HG02642 (cell line): ENCODE results near the gene RCN1.
"Not testable (repeated sequence)": the region's sequence is repeated elsewhere in the genome, so short reads cannot be mapped to it uniquely, and the experiment has no call there.

Source experiments
- ATAC-seq: cut with Tn5 transposase; IDR thresholded peaks from one replicate; pipeline ENCODE4 v1.9.1; 2021; ENCODE audit warnings: mild to moderate bottlenecking; ENCODE audit not compliant: unreplicated experiment, poor library complexity

Gene RCN1

GRCh38 chr11:32108576-32108975 lies 17.7 kb downstream of the RCN1 start:
- no peak for ATAC-seq

- ATAC-seq, result no peak
Observed at GRCh38 chr11:32109138-32109537, 18.3 kb downstream of the RCN1 start.

- no peak for ATAC-seq
Observed at GRCh38 chr11:32109592-32109991, 18.7 kb downstream of the RCN1 start.

DNA sequence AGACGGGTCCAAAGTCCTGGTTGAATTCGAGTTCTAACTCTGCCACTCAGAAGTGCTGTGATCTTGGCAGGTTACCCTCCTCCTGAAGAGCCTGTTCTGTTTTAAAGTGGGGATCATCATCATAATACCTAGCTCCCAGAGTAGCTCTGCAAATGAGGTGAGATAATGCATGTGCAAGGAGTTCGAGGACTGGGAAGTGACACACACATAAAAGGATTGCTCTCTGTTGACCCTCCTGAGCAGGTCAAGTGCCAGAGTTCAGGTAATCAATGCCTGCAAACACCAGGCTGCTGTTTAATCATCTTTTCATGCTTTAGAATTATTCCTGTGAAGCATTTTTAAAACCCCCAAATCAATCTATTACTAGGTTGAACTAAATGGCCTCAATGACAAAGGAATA lies 19.9 kb downstream of the RCN1 start:
- no peak for ATAC-seq

GRCh38 chr11:32113200-32113919 lies 22.5 kb downstream of the RCN1 start:
- ATAC-seq, result no peak

GRCh38 chr11:32113920-32114203 lies 23.0 kb downstream of the RCN1 start:
- ATAC-seq, result no peak

DNA sequence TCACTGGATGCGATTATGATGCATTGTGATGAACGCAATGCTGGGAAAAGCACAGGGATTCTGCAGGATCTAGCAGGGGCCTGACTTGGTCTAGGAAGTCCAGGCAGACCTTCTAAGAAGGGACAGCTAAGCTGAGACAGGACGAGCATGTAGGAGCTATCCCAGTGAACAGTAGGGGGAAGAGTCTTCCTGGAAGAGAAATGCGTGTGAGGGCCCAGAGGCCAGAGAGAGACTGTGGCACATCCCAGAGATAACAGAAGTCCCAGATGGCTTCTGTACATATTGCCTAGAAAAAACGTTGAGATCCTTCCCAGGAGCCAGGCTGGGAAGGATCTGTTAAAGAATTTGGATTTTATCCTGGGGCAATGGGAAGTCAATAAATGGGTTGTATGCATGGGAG lies 24.6 kb downstream of the RCN1 start:
- ATAC-seq, result no peak

DNA sequence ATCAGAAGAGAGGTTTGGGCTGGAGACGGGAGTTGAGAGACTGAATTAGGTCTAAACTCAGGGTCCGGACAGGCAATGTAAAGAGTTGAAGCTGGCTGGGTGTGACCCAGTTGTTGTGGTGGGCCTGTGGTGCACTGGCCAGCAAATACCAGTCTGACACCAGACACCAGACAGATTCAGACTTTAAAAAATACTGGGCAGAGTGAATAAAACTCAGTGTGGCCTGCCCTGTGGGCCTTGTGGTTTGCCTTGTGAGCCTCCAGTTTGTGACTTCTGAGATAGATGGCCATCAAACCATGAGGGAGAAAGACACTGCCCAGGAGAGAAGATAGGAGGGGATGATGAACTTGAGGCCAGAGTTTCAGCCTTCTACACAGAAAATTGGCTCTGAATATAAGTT lies 25.8 kb downstream of the RCN1 start:
- ATAC-seq, result no peak

DNA sequence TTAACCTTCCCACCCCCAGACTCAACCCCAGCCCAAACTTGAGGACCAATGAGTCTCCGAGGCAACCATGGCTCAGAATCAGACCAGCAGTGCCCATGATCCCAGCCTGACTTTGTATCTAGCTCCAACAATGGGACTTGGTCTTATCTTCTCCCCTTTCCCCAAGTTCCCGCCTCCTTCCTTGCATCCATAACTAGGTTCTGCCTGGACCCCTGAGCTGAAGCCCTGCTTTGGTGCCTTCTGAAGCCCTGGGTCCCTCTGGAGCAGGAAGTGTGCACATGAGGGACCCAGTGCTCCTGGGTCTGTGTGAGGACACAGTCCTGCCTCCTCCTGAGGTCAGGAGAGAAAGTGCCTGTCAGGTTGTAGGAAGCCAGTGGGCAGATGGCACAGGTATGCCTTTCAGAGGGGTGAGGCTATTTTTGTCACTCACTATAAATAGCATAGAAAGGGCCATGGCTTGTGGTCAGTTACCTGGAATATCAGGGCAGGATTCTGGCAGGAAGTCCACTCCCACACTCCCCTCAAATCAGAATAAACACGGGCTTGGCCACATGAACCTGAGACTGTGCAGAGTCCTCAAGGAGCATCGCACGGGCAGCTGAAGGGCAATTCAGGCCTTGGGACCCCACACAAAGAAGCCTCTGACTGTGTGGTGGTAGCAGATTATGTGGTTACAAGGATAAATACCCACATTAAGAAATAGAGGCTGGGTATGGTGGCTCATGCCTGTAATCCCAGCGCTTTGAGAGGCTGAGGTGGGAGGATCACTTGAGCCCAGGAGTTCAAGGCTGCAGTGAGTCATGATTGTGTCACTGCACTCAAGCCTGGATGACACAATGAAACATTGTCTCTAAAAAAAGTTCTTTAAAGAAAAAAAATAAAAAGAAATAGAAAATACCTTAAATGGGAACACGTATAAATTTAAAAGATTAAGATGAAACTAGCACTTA lies 27.4 kb downstream of the RCN1 start:
- no peak for ATAC-seq

- ATAC-seq, result not testable (repeated sequence)
Observed at GRCh38 chr11:32119139-32119538, 28.3 kb downstream of the RCN1 start.

- peak; percentile 53 for ATAC-seq
Observed at GRCh38 chr11:32121012-32121411, 30.1 kb downstream of the RCN1 start.

DNA sequence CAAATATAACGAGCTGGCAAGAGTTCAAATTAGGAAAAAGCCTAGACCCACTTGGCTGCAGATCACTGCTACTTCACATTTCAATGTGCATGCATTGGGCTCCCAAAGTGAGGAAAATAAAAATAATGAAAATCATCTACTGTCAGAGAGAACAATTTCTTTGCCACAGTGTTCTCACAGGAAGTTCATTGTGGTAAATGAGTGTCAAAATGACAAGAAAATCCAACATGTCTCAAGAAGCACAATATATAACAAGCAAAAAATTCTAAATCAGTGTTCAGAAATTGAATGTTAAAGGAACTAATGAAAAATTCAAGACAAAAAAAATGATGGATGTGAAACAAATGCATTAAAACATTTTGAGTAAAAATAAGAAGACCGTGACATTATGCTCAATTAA lies 31.3 kb downstream of the RCN1 start:
- ATAC-seq, result no peak

DNA sequence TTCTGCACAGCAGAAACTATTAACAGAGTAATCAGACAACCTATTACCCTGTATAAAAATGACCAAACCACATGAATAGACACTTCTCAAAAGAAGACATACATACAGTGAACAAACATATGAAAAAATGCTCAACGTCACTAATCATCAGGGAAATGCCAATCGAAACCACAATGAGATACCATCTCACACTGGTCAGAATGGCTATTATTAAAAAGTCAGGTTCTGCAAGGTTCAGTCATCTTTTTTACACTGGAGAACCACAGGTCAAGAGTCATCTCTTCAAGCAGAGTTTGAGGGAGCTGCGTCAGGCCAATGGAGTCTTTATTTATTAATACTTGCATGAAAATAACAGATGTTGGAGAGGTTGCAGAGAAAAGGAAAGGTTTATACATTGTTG lies 40.4 kb downstream of the RCN1 start:
- ATAC-seq, result no peak

DNA sequence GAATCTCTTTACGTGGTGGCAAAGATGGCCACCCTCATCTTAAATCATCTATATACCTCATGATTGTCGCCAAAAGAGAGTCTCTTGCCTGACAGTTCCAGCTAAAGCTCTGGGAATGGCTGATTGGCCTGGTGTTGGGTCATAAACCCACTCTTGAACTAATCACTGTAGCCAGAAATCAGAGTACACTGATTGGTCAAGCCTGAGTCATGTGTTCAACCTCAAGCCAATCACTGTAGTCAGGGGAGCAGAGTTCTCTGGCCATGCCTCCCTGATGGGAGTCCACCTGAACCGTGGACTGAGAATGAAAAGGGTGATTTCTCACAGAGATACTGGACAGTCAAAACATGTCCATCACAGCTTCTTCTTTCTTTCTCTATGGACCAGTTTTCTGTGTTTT lies 45.8 kb downstream of the RCN1 start:
- ATAC-seq, result no peak

DNA sequence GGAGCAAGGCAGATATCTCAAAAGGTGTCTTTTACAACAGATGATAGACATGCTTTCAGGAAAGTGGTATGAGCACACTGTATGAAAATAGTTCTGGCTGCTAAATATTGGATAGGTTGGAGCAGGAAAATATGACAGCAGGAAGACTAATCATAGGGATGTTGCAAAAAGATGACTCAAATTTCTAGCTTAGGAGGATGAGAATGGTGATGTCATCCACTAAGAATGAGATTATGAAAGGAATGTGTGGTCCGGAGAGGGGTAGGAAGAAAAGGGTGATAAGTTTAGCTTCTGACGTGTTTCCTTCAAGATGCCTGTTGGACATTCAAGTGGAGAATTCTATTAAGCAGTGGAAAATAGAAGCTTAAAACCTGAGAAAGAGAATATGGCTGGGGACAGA lies 46.4 kb downstream of the RCN1 start:
- ATAC-seq, result no peak

- ATAC-seq, result no peak
Observed at GRCh38 chr11:32137869-32138268, 47.0 kb downstream of the RCN1 start.

DNA sequence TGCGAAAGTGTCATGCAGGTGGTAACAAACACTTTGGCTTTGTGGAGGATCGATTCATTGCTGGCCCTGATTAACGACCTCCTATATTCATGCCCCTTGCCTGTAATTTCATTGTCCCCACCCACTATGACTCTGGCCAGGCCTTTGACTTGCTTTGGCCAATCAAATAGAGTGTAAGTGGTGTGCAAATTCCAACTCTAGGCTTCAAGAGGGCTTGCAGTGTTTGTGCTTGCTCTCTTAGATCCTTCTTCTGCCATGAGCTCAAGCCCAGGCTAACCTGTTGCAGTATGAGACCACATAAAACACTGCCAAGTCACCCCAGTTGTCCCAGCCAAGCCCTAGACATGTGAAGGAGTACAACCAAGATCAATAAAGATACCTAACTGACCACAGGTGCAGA lies 48.0 kb downstream of the RCN1 start:
- no peak for ATAC-seq

DNA sequence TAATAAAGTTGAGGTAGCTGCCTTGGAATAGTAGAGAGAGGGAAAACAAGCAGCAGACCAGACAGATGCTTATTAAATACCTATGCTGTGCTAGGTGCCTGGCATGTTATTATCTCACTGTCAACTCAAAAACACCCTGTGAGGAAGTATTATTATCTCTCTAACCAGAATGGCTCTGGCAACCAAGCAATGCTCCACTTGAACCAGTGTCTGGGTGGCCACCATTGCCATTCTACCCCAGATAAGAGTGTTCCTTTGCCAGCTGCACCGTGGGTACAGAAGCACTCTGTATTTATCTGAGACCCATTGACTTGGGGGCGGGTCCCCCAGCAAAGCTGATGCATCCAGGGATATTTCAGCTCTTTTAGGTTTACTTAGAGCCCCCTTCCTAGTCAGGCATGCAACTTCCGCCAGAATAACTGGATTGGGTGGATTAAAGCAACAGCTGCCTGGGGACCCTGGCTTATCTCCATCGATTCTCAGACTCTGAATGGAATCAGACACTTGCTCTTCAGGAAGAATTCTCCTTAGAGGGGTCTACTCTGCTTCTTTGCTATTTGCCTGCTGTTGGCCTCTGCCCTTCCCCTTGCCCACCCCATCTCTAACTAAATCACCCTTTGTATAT lies 49.1 kb downstream of the RCN1 start:
- ATAC-seq, result no peak

DNA sequence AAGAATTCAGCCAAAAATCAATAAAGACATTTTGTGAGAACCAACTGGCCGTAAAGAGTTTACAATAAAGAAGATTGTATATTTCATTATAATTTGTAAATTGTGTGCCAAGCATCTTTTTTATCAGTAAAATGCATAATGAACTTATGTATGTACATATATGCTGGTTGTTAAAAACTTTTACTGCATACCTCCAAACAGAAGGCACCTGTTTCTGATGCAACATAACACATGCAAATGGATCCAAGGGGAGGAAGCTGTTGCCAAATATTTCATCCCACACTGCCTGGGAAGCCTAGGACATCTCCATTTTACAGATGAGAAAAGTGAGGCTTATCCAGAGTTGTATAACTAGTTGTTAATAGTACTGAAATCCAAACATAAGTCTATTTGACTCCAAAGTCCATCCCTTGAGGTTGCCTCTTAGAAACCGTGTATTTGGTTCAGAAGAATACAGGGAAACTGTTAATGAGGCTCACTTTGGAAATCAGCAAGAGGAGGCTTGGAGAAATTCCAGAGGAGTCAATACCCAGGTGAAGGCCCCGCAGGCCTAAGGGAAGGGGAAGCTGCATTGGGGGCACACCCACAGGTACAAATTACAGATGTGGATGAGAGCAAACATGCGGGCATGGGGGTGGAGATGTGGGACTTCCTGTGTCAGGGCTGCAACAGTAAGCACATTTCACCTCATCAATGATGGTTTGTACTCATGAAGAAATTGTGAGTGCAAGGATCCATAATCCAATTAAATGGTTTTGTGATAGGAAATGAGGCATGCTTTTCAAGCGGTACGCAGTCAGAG lies 51.1 kb downstream of the RCN1 start:
- ATAC-seq, result no peak

DNA sequence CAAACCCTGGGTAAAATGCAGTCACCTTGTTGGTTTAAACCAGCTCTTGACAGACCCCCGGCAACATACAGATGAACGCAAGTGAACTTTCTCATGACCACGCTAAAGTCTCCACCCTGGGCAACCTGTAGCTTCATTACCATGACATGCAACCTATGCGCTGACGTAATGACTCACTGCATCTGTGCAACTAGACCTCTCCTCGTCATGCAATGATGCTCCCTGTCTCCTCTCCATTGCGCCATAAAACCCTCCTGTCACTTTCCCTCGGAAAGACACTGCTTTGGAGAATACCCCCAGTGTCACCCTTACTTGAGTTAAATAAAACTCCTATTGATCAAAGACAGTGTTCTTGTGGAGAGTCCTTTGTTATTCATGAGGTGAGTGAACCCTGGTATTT lies 52.5 kb downstream of the RCN1 start:
- no peak for ATAC-seq

- no peak for ATAC-seq
Observed at GRCh38 chr11:32145282-32145681, 54.4 kb downstream of the RCN1 start.
